Measurements from ENCODE around the gene ATF7. TPM values are rescaled to one million over a fixed set of nuclear protein-coding genes. Genes with fewer than 3 reads are reported as not detected.

ATF7 gene
- total and polyA plus RNA-seq, 2 experiments from 2014 or later: 12.8 to 21.5 TPM

DNA sequence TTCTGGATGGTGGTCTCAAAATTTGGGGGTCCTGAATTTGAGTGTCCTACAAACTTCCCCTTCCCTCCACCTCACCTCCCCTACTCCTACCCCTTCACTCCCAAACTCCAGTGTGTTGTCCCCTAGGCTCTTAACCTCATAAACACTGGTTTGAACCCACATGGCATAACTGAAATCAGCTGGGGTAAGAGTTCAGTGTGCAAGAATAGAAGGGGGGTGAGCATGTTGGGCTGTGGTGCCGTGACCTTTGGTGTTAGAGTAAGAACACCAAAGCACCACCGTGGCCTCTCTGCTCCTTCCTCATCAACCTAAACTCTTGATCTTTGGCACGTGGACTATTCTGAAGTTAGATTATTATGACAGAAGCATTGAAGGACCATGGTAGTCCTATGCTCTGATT, 163.2 kb downstream of the ATF7 start:
- H3K79me2 ChIP-seq (ENCODE audit: insufficient read depth): peaks cover 100% of the 10 kb centered on the region
- no peak overlapping the region for H3K4me3 ChIP-seq
- no peak overlapping the region for H3K4me2 ChIP-seq (ENCODE audit: unreplicated experiment)
- no peaks in the 10 kb centered on the region for H3K27me3 ChIP-seq (replicated peaks; ENCODE audit: insufficient read depth)
- peaks cover 96% of the 10 kb centered on the region for H3K36me3 ChIP-seq (ENCODE audit: low read depth)
- H3K9ac ChIP-seq: no peak overlapping the region
- H3K9me3 ChIP-seq (ENCODE audit: low read depth): no peaks in the 10 kb centered on the region
- H4K20me1 ChIP-seq (ENCODE audit: insufficient read depth): peaks cover 8% of the 10 kb centered on the region; the same call in 1 of the 2 replicates
- H3K27ac ChIP-seq: no peak overlapping the region
- in situ Hi-C loops (cut with MboI): no loop called here
- TF ChIP-seq EZH2 (IDR thresholded peaks at IDR 0.05; ENCODE audit: insufficient read depth, poor library complexity, severe bottlenecking) (no peak), EZH2phosphoT487 (IDR thresholded peaks at IDR 0.05; ENCODE audit: insufficient read depth, low read depth) (no peak)
- H3F3A ChIP-seq (ENCODE audit: insufficient read depth): peaks cover 72% of the 10 kb centered on the region
- no peak overlapping the region for H2AFZ ChIP-seq
- no peak for DNase-seq
- WGBS, 2 experiments (ENCODE audit: low coverage in 1 of 2, low lambda C conversion rate in 2 of 2, missing lambda C conversion rate in 2 of 2): 57 to 74% methylated on average over 3 of the region's 3 CpGs
- no peaks in the 10 kb centered on the region for H3K4me1 ChIP-seq (ENCODE audit: insufficient read depth)
- no peaks in the 10 kb centered on the region for H3K9me2 ChIP-seq (ENCODE audit: insufficient read depth)

DNA sequence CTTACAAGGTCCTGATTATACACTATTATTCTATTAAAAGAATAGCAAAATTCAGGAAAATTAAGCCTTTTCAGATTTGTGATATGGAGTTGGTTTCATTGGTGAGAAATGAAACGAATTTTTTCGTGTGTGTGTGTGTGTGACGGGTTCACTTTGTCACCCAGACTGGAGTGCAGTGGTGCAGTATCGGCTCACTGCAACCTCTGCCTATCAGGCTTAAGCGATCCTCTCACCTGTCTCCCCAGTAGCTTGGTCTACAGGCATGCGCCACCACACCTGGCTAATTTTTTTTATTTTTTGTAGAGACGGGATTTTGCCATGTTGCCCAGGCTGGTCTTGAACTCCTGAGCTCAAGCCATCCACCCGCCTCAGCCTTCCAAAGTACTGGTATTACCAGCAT, 164.6 kb downstream of the ATF7 start:
- H4K20me1 ChIP-seq (ENCODE audit: insufficient read depth): peaks cover 8% of the 10 kb centered on the region; the same call in 1 of the 2 replicates
- peak overlapping the region; percentile 27; the same call in 1 of the 2 replicates for H3K9ac ChIP-seq
- 90 to 92% methylated on average over 8 of the region's 8 CpGs for WGBS, 2 experiments (ENCODE audit: low coverage in 1 of 2, low lambda C conversion rate in 2 of 2, missing lambda C conversion rate in 2 of 2)
- H3K9me3 ChIP-seq (ENCODE audit: low read depth): no peaks in the 10 kb centered on the region
- H3K36me3 ChIP-seq (ENCODE audit: low read depth): peaks cover 97% of the 10 kb centered on the region
- no peak overlapping the region for H3K4me2 ChIP-seq (ENCODE audit: unreplicated experiment)
- H2AFZ ChIP-seq: no peak overlapping the region
- no peak overlapping the region for H3K27ac ChIP-seq
- DNase-seq: no peak
- H3F3A ChIP-seq (ENCODE audit: insufficient read depth): peaks cover 70% of the 10 kb centered on the region
- in situ Hi-C loops (cut with MboI): no loop called here
- no peaks in the 10 kb centered on the region for H3K9me2 ChIP-seq (ENCODE audit: insufficient read depth)
- no peaks in the 10 kb centered on the region for H3K27me3 ChIP-seq (replicated peaks; ENCODE audit: insufficient read depth)
- H3K4me1 ChIP-seq (ENCODE audit: insufficient read depth): no peaks in the 10 kb centered on the region
- H3K4me3 ChIP-seq: no peak overlapping the region
- H3K79me2 ChIP-seq (ENCODE audit: insufficient read depth): peaks cover 100% of the 10 kb centered on the region
- TF ChIP-seq EZH2 (IDR thresholded peaks at IDR 0.05; ENCODE audit: insufficient read depth, poor library complexity, severe bottlenecking) (no peak), EZH2phosphoT487 (IDR thresholded peaks at IDR 0.05; ENCODE audit: insufficient read depth, low read depth) (no peak)

- Histone ChIP-seq H4K20me1 (ENCODE audit: insufficient read depth) (peaks cover 9% of the 10 kb centered on the region; the same call in 1 of the 2 replicates), H3K4me1 (ENCODE audit: insufficient read depth) (no peaks in the 10 kb centered on the region), H3F3A (ENCODE audit: insufficient read depth) (peaks cover 68% of the 10 kb centered on the region), H3K9me3 (ENCODE audit: low read depth) (no peaks in the 10 kb centered on the region), H3K4me2 (ENCODE audit: unreplicated experiment) (no peak overlapping the region), H3K79me2 (ENCODE audit: insufficient read depth) (peaks cover 100% of the 10 kb centered on the region), H3K27ac (no peak overlapping the region), H3K36me3 (ENCODE audit: low read depth) (peaks cover 97% of the 10 kb centered on the region), H2AFZ (no peak overlapping the region), H3K9me2 (ENCODE audit: insufficient read depth) (no peaks in the 10 kb centered on the region), H3K27me3 (replicated peaks; ENCODE audit: insufficient read depth) (no peaks in the 10 kb centered on the region), H3K4me3 (no peak overlapping the region), H3K9ac (peak overlapping the region; percentile 27)
- no peak for DNase-seq
- TF ChIP-seq EZH2 (IDR thresholded peaks at IDR 0.05; ENCODE audit: insufficient read depth, poor library complexity, severe bottlenecking) (no peak), EZH2phosphoT487 (IDR thresholded peaks at IDR 0.05; ENCODE audit: insufficient read depth, low read depth) (no peak)
- WGBS, 2 experiments (ENCODE audit: low coverage in 1 of 2, low lambda C conversion rate in 2 of 2, missing lambda C conversion rate in 2 of 2): 96 to 100% methylated on average over 3 of the region's 3 CpGs
- in situ Hi-C loops (cut with MboI): no loop called here
Observed at GRCh38 chr12:53461059-53461458, 165.1 kb downstream of the ATF7 start.

DNA sequence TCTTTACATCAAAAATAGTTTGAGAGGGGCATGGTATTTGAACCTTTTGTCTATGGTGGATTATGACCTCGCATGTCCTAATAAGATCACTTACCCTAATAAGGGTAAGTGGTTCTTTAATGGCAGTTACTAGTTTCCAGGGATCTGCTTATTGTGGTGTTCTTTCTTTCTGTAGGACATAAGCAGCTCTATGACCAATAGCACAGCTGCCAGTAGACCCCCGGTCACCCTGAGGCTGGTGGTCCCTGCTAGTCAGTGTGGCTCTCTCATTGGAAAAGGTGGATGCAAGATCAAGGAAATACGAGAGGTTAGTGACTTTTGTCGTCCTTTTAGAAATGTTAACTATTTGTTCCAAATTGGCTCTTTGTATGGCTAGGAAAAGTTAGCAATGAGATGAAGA, 167.1 kb downstream of the ATF7 start:
- peaks cover 23% of the 10 kb centered on the region; the same call in 1 of the 2 replicates for H4K20me1 ChIP-seq (ENCODE audit: insufficient read depth)

More for the DNA sequence above, 167.1 kb downstream of the ATF7 start:
- Histone ChIP-seq H2AFZ (no peak overlapping the region), H3K36me3 (ENCODE audit: low read depth) (peaks cover 98% of the 10 kb centered on the region), H3K27me3 (replicated peaks; ENCODE audit: insufficient read depth) (no peaks in the 10 kb centered on the region), H3K79me2 (ENCODE audit: insufficient read depth) (peaks cover 100% of the 10 kb centered on the region), H3F3A (ENCODE audit: insufficient read depth) (peaks cover 82% of the 10 kb centered on the region), H3K4me3 (no peak overlapping the region), H3K27ac (no peak overlapping the region), H3K9ac (no peak overlapping the region), H3K4me2 (ENCODE audit: unreplicated experiment) (no peak overlapping the region), H3K4me1 (ENCODE audit: insufficient read depth) (peaks cover 6% of the 10 kb centered on the region), H3K9me3 (ENCODE audit: low read depth) (no peaks in the 10 kb centered on the region), H3K9me2 (ENCODE audit: insufficient read depth) (no peaks in the 10 kb centered on the region)
- no peak for DNase-seq
- TF ChIP-seq EZH2phosphoT487 (IDR thresholded peaks at IDR 0.05; ENCODE audit: insufficient read depth, low read depth) (no peak), EZH2 (IDR thresholded peaks at IDR 0.05; ENCODE audit: insufficient read depth, poor library complexity, severe bottlenecking) (no peak)
- in situ Hi-C loops (cut with MboI): no loop called here
- 54 to 57% methylated on average over 4 of the region's 4 CpGs for WGBS, 2 experiments (ENCODE audit: low coverage in 1 of 2, low lambda C conversion rate in 2 of 2, missing lambda C conversion rate in 2 of 2)

Small RNA genes within 50 kb of the gene (small RNA-seq; reads per million reads assigned to genes)
- gene AC023509.3 (ENCODE audit: low read depth, low replicate concordance): not detected

Other genes starting within 250 kb of the ATF7 start
- 30.3 and 37.8 TPM in 2 replicates for gene SP1, start 246.2 kb downstream of the ATF7 start, total RNA-seq (2014; rRNA removed; shearing (Covaris generic))
- 3.6 and 3.8 TPM in 2 replicates for gene SP1, start 246.2 kb downstream of the ATF7 start, polyA plus RNA-seq (2016; fragmentation: Nextera tagmentation; extraction: Ambion mirVana)
- not detected in 2 replicates for gene AMHR2, start 202.5 kb downstream of the ATF7 start, total RNA-seq (2014; rRNA removed; shearing (Covaris generic))
- gene AMHR2, start 202.5 kb downstream of the ATF7 start, polyA plus RNA-seq (2016; fragmentation: Nextera tagmentation; extraction: Ambion mirVana): not detected in 2 replicates
- gene PRR13, start 184.6 kb downstream of the ATF7 start, total RNA-seq (2014; rRNA removed; shearing (Covaris generic)): 35.3 and 42.4 TPM in 2 replicates
- 217 and 221 TPM in 2 replicates for gene PRR13, start 184.6 kb downstream of the ATF7 start, polyA plus RNA-seq (2016; fragmentation: Nextera tagmentation; extraction: Ambion mirVana)
- 143 TPM in 2 replicates for gene PCBP2, start 174.3 kb downstream of the ATF7 start, total RNA-seq (2014; rRNA removed; shearing (Covaris generic))
- 94.3 and 100 TPM in 2 replicates for gene PCBP2, start 174.3 kb downstream of the ATF7 start, polyA plus RNA-seq (2016; fragmentation: Nextera tagmentation; extraction: Ambion mirVana)
- gene MAP3K12, start 126.9 kb downstream of the ATF7 start, total RNA-seq (2014; rRNA removed; shearing (Covaris generic)): 36.5 and 37.4 TPM in 2 replicates
- 8.7 and 10.4 TPM in 2 replicates for gene MAP3K12, start 126.9 kb downstream of the ATF7 start, polyA plus RNA-seq (2016; fragmentation: Nextera tagmentation; extraction: Ambion mirVana)
- 40.1 and 54.1 TPM in 2 replicates for gene TARBP2, start 125.1 kb downstream of the ATF7 start, total RNA-seq (2014; rRNA removed; shearing (Covaris generic))
- 32.1 and 36.0 TPM in 2 replicates for gene TARBP2, start 125.1 kb downstream of the ATF7 start, polyA plus RNA-seq (2016; fragmentation: Nextera tagmentation; extraction: Ambion mirVana)
- gene NPFF, start 118.9 kb downstream of the ATF7 start, total RNA-seq (2014; rRNA removed; shearing (Covaris generic)): not detected in 2 replicates
- not detected in 2 replicates for gene NPFF, start 118.9 kb downstream of the ATF7 start, polyA plus RNA-seq (2016; fragmentation: Nextera tagmentation; extraction: Ambion mirVana)
- 191 and 257 TPM in 2 replicates for gene ATP5MC2, start 49.7 kb upstream of the ATF7 start, total RNA-seq (2014; rRNA removed; shearing (Covaris generic))
- gene ATP5MC2, start 49.7 kb upstream of the ATF7 start, polyA plus RNA-seq (2016; fragmentation: Nextera tagmentation; extraction: Ambion mirVana): 266 TPM in 2 replicates
- gene CALCOCO1, start 101.1 kb upstream of the ATF7 start, total RNA-seq (2014; rRNA removed; shearing (Covaris generic)): 206 and 243 TPM in 2 replicates
- gene CALCOCO1, start 101.1 kb upstream of the ATF7 start, polyA plus RNA-seq (2016; fragmentation: Nextera tagmentation; extraction: Ambion mirVana): 149 and 155 TPM in 2 replicates
- gene CISTR, start 125.6 kb upstream of the ATF7 start, total RNA-seq (2014; rRNA removed; shearing (Covaris generic)): not detected in 2 replicates
- not detected in 2 replicates for gene CISTR, start 125.6 kb upstream of the ATF7 start, polyA plus RNA-seq (2016; fragmentation: Nextera tagmentation; extraction: Ambion mirVana)

Measured in GM23248 (cell line).